Stimulated activated CD8-positive, alpha-beta memory T cell treated with anti-CD3 and anti-CD28 coated beads, Interleukin-7, amount 100 ng/mL, for 4 hours (primary cell): ENCODE data around the gene DROSHA.

Source experiments
- DNase-seq, 2 donors: peaks; one replicate each; pipeline ENCODE4 v3.0.0-alpha.2; 2020; ENCODE audit warnings: low read depth in 2 of 2

The DROSHA gene

DNA sequence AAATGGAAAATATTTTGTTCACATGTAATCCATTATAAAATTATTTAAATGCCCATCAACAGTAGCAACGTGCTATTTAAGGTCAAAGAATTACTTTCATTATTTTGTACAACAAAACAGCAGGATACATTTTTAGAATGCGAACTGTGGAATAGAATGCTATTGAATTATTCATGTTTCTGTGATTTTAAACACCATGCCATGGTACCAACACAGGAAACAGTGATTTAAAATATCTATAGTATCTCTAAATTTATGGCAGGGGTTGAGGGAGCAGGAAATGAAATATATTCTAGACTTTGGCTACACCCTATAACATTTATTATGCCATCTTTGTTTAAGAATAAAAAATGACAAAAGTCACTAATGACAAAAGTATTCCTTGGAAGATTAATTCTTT lies 62.4 kb downstream of the DROSHA start:
- no peak for DNase-seq

DNA sequence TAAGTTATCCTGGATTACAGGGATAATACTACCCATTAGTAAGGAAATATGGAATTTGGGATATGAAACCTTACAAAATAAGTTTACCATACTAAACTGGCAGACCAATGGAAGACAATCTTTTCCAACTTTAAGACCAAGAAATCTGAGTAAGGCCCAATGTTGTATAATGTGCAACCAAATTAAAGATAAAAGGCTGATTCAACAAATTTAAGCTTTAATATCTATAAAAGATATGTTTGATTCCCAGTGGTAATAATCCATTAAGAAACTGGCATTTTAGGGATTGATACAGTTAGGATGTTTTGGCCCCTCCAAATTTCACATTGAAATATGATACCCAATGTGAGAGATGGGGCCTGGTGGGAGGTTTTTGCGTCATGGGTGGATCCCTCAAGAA lies 66.6 kb downstream of the DROSHA start:
- no peak for DNase-seq

DNA sequence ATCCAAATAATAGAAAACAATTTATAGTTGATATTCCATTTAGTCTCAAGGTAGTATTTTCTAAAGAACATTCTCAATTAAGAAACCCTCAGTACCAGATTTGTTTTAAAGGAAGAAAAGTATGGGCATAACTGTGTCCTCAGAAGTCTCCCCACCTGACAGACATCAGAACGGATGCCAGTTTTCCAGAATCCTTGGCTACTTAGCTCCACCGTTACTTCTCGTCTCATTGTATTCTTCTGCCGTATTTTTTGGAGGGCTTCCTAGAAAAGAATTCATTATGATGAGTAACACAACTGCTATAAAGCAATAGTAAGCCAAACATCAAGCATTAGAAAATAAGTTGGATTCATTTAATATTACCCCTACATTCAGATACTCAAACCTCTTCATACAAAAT lies 67.8 kb downstream of the DROSHA start:
- no peak for DNase-seq

DNA sequence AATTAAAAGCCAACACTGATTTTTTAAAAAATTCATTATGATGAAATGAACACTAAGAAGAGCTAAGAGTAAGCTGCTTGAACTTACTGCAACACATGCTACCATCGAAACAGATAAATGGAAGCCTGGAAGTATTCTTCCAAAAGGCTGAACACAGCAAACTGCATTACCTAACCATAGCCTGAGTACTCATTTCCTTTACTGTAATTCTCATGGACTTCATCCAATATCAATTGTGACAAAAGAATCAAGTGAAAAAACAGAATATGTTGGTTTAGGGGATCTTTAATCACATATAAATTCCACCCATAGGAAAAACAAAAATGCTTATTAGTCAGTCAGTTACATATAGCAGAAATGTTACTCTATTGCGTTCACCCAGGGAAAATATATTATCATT lies 68.5 kb downstream of the DROSHA start:
- no peak for DNase-seq

DNA sequence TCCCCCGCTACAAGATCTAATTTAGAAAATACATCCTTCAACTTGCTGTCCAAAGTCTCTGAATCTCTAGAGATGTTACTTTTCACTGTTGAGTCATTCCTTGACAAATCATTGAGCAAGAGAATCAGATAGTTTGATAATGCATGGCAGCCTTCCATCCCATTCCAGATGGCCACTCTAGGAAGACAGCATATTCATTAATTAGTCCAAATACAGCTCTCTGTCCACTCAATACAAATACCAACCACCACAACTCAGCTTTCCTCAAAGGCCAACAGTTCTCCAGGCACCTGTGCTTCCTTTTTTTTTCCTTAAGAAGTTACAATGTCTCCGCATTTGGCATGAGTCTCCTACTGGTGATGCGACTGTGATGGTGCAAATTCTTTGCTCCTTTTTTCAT lies 72.3 kb downstream of the DROSHA start:
- no peak for DNase-seq

DNA sequence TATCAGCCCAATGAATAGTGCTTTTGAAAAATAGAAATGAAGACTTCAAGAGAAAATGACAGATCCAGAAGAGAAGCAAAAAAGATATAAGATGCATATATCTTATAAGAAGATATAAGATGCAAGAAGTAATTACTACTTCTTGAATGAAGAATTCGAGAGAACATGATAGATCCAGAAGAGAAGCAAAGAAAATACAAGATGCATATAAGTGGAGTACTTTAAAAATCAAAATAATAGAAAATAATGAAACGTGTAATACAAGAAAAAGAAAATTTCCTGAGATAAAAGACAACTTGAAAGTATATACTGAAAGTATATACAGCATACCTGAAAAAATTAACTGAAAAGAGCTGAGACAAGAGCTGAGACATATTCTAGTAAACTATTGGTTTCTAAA lies 76.7 kb downstream of the DROSHA start:
- no peak for DNase-seq

DNA sequence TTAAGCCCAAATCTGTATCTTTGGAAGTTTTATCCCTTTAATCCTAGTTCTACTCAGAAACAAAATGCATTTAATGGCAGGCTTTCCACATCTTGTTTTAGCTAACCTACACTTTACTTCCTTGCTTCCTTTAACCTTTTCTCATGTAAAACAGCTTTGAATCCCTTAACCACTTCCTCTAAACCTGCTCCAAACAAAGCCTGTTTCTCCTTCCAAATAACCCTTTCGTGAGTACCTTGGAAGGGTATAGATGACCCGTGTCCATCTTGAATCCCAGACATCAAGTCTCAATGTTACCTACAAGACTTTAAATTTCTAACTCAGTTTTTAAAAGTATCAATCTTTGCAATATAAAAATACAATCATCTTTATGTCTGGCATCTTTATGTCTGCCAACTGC lies 78.4 kb downstream of the DROSHA start:
- DNase-seq: no peak

DNA sequence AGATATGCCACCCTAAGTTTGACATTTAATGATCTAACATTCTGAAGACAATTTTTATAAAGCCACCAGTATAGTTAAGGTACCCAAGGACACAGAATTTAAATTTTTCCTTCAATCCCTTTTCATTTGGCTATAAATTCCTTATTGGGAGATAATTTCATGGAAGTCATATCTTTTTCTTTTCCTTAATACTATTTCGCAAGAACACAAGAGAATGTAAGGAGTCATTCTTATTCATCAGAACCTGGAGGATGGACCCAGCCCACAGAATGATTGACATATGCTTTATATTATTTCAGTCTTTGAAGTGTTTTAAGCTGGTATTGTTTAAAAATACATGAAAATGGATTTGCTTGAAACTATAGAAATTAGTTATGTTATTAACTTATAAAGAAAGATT lies 79.6 kb downstream of the DROSHA start:
- DNase-seq: no peak

DNA sequence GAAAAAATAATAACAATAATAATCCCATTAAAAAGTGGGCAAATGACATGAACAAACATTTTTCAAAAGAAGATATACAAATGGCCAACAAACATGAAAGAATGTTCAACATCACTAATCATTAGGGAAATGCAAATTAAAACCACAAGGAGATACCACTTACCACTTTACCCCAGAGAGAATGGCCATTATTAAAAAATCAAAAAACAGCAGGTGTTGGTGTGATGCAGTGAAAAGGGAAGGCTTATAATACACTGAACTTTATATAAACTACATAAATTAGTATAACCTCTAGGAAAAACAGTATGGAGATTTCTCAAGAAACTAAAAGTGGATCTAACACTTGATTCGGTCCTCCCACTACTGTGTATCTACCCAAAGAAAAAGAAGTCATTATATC lies 81.9 kb downstream of the DROSHA start:
- no peak for DNase-seq

DNA sequence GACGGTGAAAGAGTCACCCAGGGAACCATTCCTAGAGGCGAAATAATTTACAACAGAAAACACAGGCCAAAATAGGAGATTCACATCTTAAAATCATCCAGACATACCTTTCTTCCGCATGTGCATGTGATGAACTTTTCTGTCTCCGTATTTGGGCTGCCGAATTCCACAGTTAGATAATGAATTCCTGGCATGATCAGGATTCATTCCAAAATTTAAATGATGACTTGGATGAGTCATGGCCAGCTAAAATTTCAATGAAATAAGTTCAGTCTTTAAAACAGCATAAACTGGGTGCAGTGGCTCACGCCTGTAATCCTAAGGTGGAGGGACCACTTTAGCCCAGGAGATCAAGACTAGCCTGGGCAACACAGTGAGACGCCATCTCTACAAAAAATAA lies 82.7 kb downstream of the DROSHA start:
- no peak for DNase-seq

DNA sequence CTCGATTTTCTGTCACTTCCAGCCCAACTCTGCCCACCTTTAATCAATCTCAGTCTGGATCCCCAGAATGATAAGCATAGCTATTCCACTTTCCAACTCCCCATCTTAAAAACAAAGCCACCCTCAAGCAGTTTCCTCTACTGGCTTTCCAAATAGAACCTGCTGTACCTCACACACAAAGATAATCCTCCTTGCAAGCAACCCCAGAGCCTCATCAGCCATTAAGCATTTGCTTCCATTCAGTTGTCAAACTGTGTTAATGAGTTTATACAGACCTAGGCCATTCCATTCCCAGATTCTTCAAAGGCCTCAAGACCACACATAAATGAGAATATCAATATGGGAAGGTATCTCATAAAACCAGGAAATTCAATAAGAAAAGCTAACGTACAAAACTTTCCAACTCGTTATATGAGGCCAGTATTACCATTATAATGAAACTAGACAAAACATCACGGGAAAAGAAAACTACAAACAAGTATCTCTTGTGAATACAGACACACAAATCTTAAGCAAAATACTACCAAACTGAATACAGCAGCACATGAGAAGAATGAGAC lies 86.8 kb downstream of the DROSHA start:
- no peak for DNase-seq

DNA sequence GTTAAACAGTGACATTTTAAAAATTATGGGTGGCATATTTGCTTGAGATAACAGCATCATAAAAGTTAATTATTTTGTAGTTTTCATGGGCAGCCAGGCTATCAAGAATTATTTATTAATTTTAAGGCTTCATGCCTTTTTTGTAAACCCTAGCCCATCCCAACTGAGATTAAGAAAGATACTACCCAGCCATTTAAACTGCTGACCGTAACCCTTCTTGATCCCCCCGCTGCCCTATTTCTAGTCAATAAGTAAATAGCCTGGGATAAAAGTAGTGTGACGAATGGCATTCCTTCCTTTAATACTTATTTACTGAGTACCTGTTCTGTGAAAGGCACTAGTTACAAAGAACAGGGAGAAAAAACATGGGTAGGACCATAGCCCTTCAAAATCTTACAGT lies 88.3 kb downstream of the DROSHA start:
- no peak for DNase-seq

DNA sequence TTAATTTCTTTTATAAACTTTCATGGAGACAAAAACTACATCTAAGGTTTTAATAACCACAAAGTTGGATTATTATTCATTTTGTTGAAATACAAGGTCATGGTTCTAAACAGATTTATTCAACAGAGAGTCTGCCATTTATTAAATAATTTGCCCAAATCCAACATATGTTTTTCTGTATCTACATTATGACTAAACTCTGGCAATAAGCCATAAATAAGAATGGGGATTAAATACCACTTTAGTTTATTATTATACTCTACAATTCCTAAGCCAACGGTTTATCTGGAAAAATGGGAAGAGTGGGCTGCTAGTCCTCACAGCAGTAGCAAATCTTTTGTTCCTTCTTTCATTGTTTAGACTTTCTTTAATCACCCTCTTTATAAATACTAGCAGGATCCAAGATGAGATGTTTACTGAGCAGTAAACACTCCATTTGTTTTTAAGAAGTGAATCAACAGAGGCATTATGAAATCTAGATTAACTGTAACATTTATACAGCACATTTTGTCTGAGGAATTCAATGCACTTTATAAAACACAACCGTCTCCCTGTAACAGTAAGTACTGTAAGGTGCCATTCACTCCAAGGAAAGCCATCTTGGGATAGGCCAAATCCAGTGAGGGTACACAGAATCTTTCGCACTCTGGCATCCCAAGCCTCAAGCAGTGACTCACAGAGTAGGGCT lies 89.7 kb downstream of the DROSHA start:
- no peak for DNase-seq

DNA sequence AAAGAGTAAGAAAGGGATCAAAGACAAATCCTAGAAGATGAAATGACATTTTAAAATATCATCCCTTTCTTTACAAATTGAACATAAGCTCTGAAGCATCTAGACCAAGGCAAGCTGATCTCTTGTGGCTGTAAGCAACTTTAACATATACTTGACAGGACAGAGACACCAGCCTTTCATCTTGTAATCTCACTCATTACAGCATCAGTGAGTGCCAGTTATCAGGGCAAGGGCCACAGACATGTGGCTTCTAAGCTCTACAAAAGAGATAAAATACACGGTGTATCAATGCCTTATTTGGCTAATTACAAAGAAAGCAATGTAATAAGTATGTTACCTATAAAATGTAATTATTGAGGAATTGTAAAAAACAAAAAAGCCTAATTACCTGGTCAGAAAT lies 95.0 kb downstream of the DROSHA start:
- DNase-seq: no peak

DNA sequence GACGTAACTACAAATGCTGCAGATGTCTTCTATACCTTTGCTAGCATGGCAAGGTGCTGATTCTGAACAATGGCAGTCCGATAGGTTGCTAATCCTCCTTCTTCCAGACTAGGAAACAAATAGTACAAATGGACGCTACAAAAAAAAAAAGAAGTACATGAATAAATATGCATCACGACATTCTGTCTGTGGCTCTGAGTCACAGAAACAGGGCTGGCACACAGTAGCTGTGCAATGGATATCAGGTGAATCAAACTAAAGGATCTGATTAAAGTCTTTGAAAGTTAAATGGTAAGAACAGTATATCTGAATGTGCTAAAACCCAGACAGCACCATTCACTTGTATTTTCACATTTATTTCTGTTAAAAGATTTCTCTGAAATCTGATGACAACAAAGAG lies 96.2 kb downstream of the DROSHA start:
- DNase-seq: no peak

DNA sequence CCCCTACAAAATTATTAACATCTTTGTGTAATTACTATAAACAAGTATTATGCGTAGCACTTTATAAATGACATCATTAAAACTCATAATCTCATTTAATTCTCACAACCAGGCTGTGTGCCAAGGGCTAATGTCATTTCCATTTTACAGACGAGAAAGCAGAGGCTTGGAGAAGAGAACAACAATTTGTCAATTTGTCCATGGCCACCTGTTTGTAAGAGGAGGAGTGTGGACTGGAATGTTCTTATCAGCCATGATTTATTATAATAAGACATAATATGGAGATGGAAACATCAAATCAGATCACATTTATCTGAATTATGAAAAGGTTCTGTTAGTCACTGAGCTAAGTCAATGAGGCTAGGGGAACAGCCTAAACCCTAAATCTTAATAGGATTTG lies 97.0 kb downstream of the DROSHA start:
- no peak for DNase-seq

DNA sequence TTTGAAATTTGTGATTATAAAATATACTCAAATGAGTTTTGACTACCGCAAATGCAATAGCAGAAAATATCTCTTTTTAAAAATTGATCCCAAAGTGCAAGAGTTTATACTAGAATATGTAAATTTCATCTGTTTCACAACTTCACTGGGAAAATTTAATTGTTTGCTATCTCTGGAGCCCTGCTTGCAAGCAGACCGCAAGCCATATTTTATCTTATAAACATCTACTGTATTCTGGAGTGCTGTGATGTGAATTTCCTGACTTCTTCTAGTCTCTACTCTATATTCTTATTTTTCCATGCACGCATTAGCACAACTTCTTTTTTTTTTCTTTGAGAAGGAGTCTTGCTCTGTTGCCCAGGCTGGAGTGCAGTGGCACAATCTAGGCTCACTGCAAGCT lies 98.7 kb downstream of the DROSHA start:
- DNase-seq: no peak

DNA sequence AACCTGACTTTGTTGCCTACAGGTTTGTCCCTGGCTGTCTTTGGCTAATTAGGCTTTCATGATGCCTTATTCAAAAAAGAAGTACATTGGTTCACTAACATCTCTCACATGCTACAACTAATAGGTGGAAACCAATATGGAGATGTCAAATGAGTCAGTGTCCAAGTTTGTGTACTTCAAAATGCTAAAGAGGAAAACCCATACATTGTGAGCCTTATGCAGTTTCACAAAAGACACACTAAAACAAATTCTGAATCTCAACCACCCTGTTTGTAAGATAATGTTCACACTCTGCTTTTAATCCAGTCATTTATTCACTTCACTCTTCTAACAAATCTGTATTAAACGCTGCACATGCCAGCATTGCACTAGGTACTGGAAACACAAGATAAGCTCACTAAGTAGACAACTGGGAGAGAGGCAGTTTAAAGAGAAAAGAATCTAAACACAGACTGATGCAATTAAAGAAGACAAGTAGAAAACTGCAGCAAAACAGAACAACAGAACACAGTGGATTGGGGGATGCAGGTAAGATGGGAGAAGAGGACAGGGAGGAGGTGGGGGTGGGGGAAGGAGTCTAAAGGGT lies 104.1 kb downstream of the DROSHA start:
- DNase-seq: no peak

DNA sequence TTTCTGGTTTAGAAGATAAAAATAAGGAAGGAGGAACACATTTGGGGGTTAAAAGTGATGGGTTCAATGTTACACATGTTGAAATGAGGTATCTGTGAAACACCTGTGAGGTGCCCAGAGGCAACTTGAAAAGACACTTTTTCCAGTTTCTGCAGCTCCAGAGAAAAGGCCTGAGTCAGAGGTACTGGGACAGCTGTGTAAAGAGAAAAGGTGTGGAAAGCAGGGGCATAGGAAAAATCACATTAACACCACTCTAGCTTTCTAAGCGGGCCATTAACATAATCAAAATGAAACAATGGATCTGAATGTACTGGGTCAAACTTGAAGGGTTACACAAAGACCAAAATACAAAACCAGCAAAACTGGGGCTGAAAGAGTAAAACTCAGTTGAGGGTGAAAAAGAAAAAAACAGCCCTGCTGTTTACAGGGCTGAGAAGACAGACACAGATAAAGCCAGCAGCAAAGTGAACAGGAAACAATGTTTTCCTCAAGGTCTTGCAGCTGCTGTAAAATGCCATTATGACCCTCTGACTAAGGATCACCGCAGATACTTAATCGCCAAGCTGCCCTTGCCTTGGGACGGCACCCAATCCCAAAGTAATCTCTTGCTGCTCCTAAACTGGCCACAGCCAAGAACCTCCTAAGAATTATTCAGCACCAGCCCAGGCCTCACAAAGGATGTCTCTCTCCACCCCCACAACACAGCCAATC lies 104.7 kb downstream of the DROSHA start:
- DNase-seq: no peak

DNA sequence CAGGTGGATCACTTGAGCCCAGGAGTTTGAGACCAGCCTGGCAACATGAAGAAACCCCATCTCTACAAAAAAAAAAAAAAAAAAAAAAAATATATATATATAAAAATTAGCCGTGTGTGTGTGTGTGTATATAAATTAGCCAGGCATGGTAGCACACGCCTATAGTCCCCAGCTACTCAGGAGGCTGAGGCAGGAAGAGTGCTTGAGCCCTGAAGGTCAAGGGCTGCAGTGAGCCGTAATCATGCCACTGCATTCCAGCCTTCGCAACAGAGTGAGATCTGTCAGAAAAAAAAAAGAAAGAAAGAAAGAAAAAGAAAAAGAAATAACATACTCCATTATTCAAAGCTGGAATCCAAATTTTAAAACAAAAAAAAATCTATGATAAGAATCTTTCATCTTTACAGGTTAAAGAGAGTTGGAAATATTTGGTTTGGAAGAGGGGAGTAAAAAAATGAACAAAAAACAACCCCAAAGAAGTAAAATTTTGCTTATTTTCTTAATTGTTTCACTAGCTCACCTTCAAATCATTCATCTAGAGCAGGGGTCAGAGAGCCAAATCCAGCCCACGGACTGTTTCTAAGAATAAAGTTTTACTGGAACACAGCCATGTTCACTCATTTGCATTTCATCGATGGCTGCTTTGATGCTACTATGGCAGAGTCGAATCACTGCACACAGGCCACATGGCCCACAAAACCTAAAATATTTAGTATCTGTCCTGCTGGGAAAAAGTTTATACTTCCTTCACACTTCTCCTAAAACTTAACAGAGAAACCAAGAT lies 109.9 kb downstream of the DROSHA start:
- no peak for DNase-seq

DNA sequence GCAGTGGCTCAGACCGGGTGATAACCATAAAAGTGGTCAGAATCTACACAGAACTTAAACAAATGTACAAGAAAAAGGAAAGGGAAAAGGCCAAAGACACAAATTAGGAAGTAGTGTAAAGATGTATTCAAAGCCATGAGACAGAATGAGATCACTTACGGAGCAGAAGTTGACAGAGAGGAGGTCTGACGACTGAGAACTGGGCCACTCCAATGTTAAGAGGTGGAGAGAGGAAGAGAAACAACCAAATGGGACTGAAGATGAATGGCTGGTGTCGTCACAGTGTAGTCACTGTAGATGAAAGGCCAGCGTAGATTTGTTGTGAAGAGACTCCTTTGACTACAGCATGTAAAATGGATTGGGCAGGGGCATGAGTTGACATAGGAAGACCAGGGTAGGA lies 114.4 kb downstream of the DROSHA start:
- DNase-seq: no peak

DNA sequence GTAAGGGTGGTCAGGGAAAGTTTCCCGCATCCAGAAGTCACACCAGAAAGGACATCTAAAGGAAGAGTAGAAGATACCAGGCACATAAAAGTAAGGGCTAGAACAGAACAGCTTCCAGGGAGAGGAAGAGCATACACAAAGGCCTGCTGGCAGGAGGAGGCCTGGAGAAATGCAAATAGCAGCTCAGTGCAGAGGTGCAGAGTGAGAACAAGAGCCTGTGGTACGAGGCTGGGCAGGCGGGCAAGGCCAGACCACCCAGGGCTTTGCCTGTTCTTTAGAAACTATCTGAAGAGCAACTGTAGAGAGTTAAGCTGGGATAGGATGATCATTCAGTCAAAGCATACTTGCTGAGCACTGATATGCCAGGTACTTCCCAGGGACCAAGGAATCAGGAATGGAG lies 115.3 kb downstream of the DROSHA start:
- no peak for DNase-seq
